ENCODE results near the gene F11R.
A peak's percentile ranks its signal among the peaks of the same experiment; 100 is the strongest.

DNA sequence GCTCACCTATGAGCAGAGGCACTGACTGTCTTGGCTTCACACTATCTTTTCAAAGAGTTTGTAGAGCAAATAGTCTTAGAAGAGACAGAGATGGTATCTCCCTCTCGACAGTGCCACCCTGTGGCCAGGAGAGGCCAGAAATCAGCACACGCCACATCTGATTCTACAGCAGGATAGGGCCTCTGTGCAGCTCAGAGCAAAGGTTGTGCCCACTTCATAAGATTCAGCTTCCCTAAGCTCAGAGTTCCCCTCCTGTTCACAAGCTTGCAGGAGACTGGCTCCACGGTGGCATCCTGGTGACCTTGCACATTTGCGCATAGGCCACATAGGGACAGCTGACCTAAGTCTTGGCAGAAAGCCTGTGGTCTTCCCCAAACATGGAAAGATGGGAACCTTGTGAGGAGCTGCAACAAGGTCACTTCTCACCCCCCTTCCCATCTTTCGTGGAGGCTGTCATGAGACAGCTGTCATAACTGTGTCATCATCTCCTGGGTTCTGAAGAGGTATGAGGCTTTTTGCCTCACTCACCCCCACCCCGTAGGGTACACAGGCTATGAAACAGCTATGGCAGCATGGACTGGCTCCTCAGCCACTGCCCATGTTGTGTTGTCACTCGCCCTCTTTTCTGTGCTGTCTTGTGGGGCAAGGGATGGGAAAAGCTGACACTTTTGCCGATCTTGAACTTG lies 69.4 kb downstream of the F11R start:
- TF ChIP-seq, protein P1, sequence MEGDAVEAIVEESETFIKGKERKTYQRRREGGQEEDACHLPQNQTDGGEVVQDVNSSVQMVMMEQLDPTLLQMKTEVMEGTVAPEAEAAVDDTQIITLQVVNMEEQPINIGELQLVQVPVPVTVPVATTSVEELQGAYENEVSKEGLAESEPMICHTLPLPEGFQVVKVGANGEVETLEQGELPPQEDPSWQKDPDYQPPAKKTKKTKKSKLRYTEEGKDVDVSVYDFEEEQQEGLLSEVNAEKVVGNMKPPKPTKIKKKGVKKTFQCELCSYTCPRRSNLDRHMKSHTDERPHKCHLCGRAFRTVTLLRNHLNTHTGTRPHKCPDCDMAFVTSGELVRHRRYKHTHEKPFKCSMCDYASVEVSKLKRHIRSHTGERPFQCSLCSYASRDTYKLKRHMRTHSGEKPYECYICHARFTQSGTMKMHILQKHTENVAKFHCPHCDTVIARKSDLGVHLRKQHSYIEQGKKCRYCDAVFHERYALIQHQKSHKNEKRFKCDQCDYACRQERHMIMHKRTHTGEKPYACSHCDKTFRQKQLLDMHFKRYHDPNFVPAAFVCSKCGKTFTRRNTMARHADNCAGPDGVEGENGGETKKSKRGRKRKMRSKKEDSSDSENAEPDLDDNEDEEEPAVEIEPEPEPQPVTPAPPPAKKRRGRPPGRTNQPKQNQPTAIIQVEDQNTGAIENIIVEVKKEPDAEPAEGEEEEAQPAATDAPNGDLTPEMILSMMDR (IDR thresholded peaks at IDR 0.05; ENCODE audit: low read depth, low read length, missing input control): peak; percentile 73
- TF ChIP-seq SP1 (IDR thresholded peaks at IDR 0.05) (no peak), RAD21 (IDR thresholded peaks at IDR 0.05) (peak; percentile 82 to 90), GABPA (IDR thresholded peaks at IDR 0.05 in 1 of 2, conservative IDR thresholded peaks at IDR 0.05 in 1 of 2) (no peak), HNF4G (IDR thresholded peaks at IDR 0.05) (no peak), JUND (IDR thresholded peaks at IDR 0.05) (no peak), FOXA2 (IDR thresholded peaks at IDR 0.05) (no peak), EGR1 (IDR thresholded peaks at IDR 0.05; ENCODE audit: low read depth in 2 of 2) (no peak)
- TF ChIP-seq, protein P2, sequence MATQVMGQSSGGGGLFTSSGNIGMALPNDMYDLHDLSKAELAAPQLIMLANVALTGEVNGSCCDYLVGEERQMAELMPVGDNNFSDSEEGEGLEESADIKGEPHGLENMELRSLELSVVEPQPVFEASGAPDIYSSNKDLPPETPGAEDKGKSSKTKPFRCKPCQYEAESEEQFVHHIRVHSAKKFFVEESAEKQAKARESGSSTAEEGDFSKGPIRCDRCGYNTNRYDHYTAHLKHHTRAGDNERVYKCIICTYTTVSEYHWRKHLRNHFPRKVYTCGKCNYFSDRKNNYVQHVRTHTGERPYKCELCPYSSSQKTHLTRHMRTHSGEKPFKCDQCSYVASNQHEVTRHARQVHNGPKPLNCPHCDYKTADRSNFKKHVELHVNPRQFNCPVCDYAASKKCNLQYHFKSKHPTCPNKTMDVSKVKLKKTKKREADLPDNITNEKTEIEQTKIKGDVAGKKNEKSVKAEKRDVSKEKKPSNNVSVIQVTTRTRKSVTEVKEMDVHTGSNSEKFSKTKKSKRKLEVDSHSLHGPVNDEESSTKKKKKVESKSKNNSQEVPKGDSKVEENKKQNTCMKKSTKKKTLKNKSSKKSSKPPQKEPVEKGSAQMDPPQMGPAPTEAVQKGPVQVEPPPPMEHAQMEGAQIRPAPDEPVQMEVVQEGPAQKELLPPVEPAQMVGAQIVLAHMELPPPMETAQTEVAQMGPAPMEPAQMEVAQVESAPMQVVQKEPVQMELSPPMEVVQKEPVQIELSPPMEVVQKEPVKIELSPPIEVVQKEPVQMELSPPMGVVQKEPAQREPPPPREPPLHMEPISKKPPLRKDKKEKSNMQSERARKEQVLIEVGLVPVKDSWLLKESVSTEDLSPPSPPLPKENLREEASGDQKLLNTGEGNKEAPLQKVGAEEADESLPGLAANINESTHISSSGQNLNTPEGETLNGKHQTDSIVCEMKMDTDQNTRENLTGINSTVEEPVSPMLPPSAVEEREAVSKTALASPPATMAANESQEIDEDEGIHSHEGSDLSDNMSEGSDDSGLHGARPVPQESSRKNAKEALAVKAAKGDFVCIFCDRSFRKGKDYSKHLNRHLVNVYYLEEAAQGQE (IDR thresholded peaks at IDR 0.05): no peak

All from liver (tissue), 3 donors.